Right atrium auricular region (tissue), 2 donors: ENCODE measurements around the gene PIGS. TPM values are rescaled to one million over a fixed set of nuclear protein-coding genes. Genes with fewer than 3 reads are reported as not detected.
"Not testable (repeated sequence)": the region's sequence is repeated elsewhere in the genome, so short reads cannot be mapped to it uniquely, and the experiment has no call there.

Experiments used
- DNase-seq: peaks from one replicate; pipeline ENCODE4 v3.0.0-alpha.2; 2019; ENCODE audit warnings: low spot score
- H3K27ac ChIP-seq, 2 donors: fragments of 200-600 bp; sonication (generic); 1 replicate in 1 of 2; 2 replicates in 1 of 2; pipeline ENCODE4 v1.5.1; 2016 to 2019
- H3K27me3 ChIP-seq, 2 donors: fragments of 200-600 bp; sonication (generic); one replicate each; pipeline versions ENCODE4 v1.5.1 to v1.6.0; 2017 to 2019
- H3K36me3 ChIP-seq: fragments of 200-600 bp; sonication (generic); one replicate; pipeline ENCODE4 v1.5.1; 2016
- H3K4me1 ChIP-seq, 2 donors: fragments of 200-600 bp; sonication (generic); one replicate each; pipeline versions ENCODE4 v1.5.1 to v1.6.0; 2017 to 2019
- H3K4me3 ChIP-seq, 2 donors: fragments of 200-600 bp; sonication (generic); 1 replicate in 1 of 2; 2 replicates in 1 of 2; pipeline ENCODE4 v1.5.1; 2017 to 2019; ENCODE audit warnings: mild to moderate bottlenecking in 1 of 2, moderate library complexity in 1 of 2
- H3K9me3 ChIP-seq, 2 donors: fragments of 200-600 bp; sonication (generic); one replicate each; pipeline ENCODE4 v1.5.1; 2019
- total RNA-seq, 2 donors: library from RNA; depleted of rRNA; stranded (reverse); fragments of >200 nt; gene quantifications; one replicate each; pipeline ENCODE4 v1.1.0, GENCODE V29; 2016
- TF ChIP-seq, protein P1 (sequence below), 2 donors: fragments of 200-600 bp; sonication (generic); IDR thresholded peaks; one replicate each; pipeline ENCODE4 v1.5.1; 2019; ENCODE audit warnings: antibody characterized with exemption in 2 of 2

The PIGS gene
- total RNA-seq, 2 donors from 2014 or later = 51.6 to 74.8 TPM

DNA sequence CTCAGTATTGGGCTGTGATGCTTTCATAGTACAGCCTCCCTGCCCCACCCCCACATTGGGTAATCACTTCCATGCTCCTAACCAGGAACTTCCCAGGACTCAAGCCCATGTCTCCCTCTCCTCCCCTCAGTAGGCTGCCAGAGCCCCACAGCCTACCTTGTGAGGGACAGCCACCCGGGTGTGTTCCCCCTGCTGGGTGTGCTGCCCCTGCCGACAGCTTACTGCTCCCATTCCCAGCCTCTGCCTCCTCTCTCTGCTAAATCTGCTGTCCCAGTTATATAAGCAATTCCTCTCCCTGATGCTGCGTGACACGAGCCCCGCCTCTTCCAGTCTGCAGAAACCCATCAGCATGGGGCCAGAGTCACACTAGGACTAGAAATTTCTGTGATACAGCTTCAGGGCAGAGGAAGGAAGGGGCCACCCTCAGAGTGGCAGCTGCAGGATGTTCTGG is 42.6 kb upstream of the PIGS start, which contains the start of gene RSKR:
TSS of gene RSKR (minus strand) at position 255 of the 451 bp plus-strand sequence. CDS start at position 231, 24 bp downstream.
- TF ChIP-seq, protein P1, sequence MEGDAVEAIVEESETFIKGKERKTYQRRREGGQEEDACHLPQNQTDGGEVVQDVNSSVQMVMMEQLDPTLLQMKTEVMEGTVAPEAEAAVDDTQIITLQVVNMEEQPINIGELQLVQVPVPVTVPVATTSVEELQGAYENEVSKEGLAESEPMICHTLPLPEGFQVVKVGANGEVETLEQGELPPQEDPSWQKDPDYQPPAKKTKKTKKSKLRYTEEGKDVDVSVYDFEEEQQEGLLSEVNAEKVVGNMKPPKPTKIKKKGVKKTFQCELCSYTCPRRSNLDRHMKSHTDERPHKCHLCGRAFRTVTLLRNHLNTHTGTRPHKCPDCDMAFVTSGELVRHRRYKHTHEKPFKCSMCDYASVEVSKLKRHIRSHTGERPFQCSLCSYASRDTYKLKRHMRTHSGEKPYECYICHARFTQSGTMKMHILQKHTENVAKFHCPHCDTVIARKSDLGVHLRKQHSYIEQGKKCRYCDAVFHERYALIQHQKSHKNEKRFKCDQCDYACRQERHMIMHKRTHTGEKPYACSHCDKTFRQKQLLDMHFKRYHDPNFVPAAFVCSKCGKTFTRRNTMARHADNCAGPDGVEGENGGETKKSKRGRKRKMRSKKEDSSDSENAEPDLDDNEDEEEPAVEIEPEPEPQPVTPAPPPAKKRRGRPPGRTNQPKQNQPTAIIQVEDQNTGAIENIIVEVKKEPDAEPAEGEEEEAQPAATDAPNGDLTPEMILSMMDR (IDR thresholded peaks at IDR 0.05) = no peak
- Histone ChIP-seq H3K4me1 (no peaks in the 10 kb centered on the region), H3K4me3 (no peak within 1 kb of the TSS), H3K36me3 (peaks cover 49% of the 10 kb centered on the region), H3K9me3 (no peaks in the 10 kb centered on the region), H3K27me3 (no peaks in the 10 kb centered on the region), H3K27ac (no peak within 1 kb of the TSS)
- DNase-seq = no peak

DNA sequence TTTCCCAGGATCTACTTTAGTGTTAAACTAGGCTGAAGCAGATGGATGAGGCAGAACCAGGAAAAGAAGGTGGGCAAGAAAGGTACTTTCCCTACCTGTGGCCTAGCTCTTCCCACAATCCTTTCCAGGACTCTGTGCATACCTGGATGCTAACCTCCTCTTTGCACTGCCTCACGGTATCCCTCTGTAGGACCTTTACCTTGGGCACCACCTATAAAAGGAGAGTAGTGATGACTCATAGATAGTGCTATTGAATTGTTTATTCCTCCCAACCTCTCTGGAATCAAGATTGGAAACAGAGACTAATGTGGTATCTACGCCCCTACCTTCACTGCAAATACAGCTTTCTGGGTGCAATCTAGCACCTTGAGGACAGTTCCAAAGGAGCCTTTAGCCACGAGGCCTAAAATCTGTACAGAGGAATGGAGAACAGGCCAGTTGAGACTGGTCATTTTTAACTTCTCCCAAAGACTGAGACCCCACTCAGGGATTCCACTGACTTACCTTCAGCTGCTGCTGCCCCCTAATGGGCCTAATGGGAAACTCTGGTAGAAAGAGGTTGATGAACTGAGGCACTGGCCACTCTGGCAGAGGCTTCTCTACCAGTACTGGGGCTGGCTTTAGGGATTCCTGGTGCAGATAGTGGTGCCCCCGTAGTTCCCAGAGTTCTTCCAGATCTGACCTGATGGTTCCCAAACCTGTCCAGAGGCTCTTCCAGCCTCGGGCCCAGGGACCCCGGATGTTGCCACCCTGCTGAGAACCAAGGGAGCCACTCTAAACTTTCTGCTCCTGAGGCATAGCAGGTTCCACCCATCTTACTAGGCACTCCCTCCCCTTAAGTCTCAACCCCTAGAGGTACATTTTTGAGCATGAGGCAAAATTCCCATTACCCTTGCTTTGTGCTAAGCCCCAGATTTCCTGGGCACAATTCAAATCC is 41.9 kb upstream of the PIGS start:
- DNase-seq = no peak
- H3K27ac ChIP-seq = no peak overlapping the region
- H3K9me3 ChIP-seq = no peaks in the 10 kb centered on the region
- TF ChIP-seq, protein P1 (IDR thresholded peaks at IDR 0.05) = peak; percentile 43 to 74
- H3K27me3 ChIP-seq = no peaks in the 10 kb centered on the region
- peaks cover 42% of the 10 kb centered on the region for H3K36me3 ChIP-seq
- no peak overlapping the region for H3K4me3 ChIP-seq
- no peaks in the 10 kb centered on the region for H3K4me1 ChIP-seq

DNA sequence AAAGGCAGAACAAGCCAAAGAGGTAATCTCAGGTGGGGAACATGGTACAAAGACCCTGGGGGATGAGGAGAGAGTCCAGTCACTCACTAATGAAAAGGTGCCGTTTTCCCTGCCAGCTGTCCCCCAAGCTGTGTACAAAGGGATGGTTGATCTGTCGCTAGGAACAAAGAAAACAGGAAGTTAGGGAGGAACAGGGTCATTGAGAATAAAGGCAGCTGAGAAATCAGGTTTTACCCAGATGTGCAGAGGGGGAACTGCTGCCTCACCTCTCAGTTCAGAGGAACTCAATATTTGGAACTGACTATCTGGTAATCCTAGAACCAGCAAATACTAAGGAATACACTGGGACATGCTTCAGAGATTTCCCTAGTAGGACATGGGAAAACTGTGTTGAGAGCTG is 41.2 kb upstream of the PIGS start:
- Histone ChIP-seq H3K27me3 (no peaks in the 10 kb centered on the region), H3K4me3 (no peak overlapping the region), H3K4me1 (no peaks in the 10 kb centered on the region), H3K9me3 (no peaks in the 10 kb centered on the region), H3K36me3 (peaks cover 35% of the 10 kb centered on the region), H3K27ac (no peak overlapping the region)
- no peak for DNase-seq
- TF ChIP-seq, protein P1 (IDR thresholded peaks at IDR 0.05) = no peak

DNA sequence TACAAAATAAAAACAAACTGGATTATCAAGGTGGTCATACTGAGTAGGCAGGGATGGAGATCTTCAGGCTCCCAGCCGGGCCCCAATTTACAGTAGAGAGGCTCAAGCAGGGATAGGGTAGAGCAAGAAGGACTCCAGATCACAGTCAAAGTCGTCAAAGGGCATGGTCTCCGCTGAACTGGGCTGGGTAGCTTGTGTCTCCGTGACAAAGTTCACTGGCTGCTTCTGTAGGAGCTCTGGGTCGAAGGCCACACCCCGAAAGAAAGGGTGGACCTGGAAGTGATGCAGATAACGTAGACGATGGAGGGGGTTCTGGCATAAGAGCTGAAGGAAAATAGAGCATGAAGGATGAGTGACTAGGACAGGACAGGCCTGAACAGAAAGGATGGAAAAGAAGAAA is 39.1 kb upstream of the PIGS start:
- Histone ChIP-seq H3K27me3 (no peaks in the 10 kb centered on the region), H3K9me3 (no peaks in the 10 kb centered on the region), H3K4me3 (no peak overlapping the region), H3K4me1 (no peaks in the 10 kb centered on the region), H3K27ac (no peak overlapping the region), H3K36me3 (peaks cover 15% of the 10 kb centered on the region)
- TF ChIP-seq, protein P1 (IDR thresholded peaks at IDR 0.05) = no peak
- DNase-seq = no peak

DNA sequence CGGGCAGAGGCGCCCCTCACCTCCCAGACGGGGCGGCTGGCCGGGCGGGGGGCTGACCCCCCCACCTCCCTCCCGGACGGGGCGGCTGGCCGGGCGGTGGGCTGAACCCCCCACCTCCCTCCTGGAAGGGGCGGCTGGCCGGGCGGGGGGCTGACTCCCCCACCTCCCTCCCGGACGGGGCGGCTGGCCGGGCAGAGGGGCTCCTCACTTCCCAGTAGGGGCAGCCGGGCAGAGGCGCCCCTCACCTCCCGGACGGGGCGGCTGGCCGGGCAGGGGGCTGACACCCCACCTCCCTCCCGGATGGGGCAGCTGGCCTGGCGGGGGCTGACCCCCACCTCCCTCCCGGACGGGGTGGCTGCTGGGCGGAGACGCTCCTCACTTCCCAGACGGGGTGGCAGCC is 32.7 kb upstream of the PIGS start:
- not testable (repeated sequence) for H3K36me3 ChIP-seq, H3K4me1 ChIP-seq, H3K27ac ChIP-seq, H3K27me3 ChIP-seq, H3K9me3 ChIP-seq, H3K4me3 ChIP-seq, DNase-seq

DNA sequence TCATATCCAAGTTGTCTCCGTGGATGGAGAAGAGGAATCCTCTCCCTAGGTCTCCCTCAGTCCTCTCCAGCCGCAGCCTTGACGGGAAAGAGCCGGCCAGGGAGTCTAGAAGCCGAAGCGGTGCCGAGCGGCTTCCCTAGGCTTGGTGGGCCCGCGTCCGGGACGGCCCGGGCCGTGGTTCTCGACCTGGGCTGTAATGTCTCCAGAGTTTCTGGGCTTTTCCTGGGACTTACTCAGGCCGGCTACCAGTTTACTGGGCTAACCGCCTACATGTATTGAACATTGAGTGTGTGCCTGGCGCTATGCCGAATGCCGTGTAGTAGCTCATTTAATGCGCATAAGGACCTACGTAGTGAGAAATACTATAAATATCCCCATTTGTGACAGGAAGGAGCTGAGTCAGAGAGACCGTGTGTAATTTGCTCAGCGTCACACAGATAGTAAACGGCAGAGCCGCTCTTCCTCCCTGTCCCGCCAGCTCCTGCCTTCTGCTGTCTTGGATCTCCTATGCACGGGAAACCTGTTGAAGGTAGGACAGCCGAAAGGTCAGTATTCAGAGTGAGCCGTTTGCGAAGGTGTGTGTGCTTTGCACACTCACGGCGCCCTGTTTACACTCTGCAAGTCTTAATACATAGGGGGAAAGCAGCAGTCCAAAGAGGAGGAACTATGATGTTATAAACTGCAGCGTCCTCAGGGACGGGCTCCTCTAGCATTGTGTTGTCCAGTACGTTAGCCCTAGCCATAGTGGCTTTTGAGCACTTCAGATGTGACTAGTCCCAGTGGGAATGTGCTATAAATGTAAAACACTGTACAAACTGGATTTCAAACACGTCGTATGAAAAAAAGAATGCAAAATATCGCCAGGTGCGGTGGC is 28.2 kb upstream of the PIGS start:
- Histone ChIP-seq H3K4me3 (peak overlapping the region; percentile 48 to 70), H3K9me3 (no peaks in the 10 kb centered on the region), H3K4me1 (peaks cover 0 to 17% of the 10 kb centered on the region in 2 donors), H3K27me3 (no peaks in the 10 kb centered on the region), H3K36me3 (no peaks in the 10 kb centered on the region), H3K27ac (peak overlapping the region; percentile 93 to 96)
- DNase-seq = peak; percentile 73
- TF ChIP-seq, protein P1 (IDR thresholded peaks at IDR 0.05) = no peak
